Measurements from ENCODE around the gene PPP1R14C.

PPP1R14C gene

DNA sequence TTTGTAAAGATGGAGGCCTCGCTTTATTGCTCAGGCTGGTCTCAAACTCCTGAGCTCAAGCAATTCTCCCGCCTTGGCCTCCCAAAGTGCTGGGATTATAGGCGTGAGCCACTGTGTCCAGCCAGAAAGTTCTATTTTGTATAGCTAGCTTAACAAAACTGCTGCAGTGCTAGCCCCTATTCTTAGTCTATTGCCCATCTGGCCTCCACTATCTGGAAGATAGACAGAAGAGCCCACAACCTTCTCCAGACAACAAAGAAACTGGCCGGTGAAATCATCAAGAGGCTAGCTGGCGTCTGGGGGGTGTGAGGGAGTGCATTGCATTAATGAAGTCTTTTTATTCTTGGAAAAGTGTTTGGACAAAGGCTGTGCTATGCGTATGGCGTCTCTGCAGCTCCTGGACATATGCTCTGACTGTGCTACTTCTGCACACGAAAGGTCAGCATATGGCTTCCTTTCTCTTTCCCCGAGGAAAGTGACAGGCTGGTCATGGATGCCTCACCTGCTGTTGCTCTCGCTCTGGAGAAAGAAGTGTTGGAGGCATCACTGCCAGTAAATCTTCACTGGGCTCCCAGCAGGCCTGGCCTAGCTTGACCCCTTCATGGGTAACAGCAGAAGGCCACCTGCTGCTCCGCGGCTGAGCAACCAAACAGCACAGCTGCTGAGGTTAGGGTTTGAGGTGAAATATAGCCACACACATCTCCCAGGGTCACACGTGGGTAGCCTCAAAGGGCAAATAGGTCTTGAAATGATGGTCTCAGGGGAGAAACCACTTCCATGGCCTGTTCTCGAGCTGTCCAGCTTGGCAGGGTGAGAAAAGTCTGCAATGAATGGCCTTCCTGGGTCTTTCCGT, 130.8 kb downstream of the PPP1R14C start:
- no peak overlapping the region for H2AK5ac ChIP-seq (ENCODE audit: low read length, severe bottlenecking)
- 59% methylated on average over 15 of the region's 15 CpGs for WGBS
- no peaks in the 10 kb centered on the region for H3K9me3 ChIP-seq (ENCODE audit: control insufficient read depth, low read length)

DNA sequence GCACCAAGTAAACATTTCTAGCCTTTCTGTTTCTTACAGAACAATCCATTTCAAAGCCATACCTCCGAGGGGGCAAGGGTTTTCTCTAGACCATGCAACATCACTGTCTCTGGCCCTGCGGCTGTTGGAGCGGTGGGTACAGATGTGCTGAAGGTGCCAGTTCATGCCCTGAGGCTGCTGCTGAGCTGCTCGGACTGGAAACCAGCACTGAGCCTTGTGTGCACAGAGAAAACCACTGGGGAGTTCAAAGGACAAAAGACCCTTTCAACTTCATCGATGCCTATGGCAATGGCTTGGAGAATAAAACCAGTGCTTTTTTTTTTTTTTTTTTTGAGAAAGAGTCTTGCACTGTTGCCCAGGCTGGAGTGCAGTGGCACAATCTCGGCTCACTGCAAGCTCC, 132.6 kb downstream of the PPP1R14C start:
- peaks cover 23 to 38% of the 10 kb centered on the region in 2 experiments for H3K27me3 ChIP-seq (ENCODE audit: control insufficient read depth in 1 of 2, insufficient read depth in 1 of 2, low read length in 2 of 2)
- no peak overlapping the region for H3K14ac ChIP-seq (ENCODE audit: low read length in 2 of 2)
- no peak overlapping the region for H3K27ac ChIP-seq (ENCODE audit: low read length, poor library complexity, severe bottlenecking)
- no peak overlapping the region for H3K4me3 ChIP-seq (ENCODE audit: insufficient read depth in 1 of 2, low read depth in 1 of 2, low read length in 2 of 2)
- no peak overlapping the region for H2AK5ac ChIP-seq (ENCODE audit: low read length, severe bottlenecking)
- DNase-seq = no peak
- H3K23ac ChIP-seq (ENCODE audit: low read length in 2 of 2) = no peak overlapping the region
- no peak overlapping the region for H3K4ac ChIP-seq (ENCODE audit: low read depth in 1 of 2, low read length in 2 of 2)
- H2BK15ac ChIP-seq (ENCODE audit: low read depth, poor library complexity, severe bottlenecking) = no peak overlapping the region
- H2AFZ ChIP-seq (ENCODE audit: low read depth, low read length) = no peak overlapping the region
- 93% methylated on average over 6 of the region's 6 CpGs for WGBS
- no peak overlapping the region for H3K4me2 ChIP-seq (ENCODE audit: low read length, poor library complexity, severe bottlenecking)
- H2BK12ac ChIP-seq (ENCODE audit: low read length in 2 of 2) = no peak overlapping the region
- H3K36me3 ChIP-seq (ENCODE audit: control insufficient read depth in 1 of 2, insufficient read depth in 2 of 2, low read depth in 1 of 2, low read length in 2 of 2) = no peaks in the 10 kb centered on the region
- H2BK120ac ChIP-seq (ENCODE audit: low read depth, low read length) = no peak overlapping the region
- no peak overlapping the region for H4K8ac ChIP-seq (ENCODE audit: low read length)
- H3K79me1 ChIP-seq (replicated peaks; ENCODE audit: low read length, poor library complexity, severe bottlenecking) = no peaks in the 10 kb centered on the region
- peaks cover 9% of the 10 kb centered on the region for H3K4me1 ChIP-seq (ENCODE audit: control insufficient read depth, insufficient read depth, low read depth, low read length)
- H2BK5ac ChIP-seq (ENCODE audit: low read depth, low read length, poor library complexity, severe bottlenecking) = no peak overlapping the region
- H3K9ac ChIP-seq (ENCODE audit: low read length) = no peak overlapping the region
- no peak overlapping the region for H3K18ac ChIP-seq (ENCODE audit: low read depth in 1 of 2, low read length in 2 of 2)
- no peak overlapping the region for H4K91ac ChIP-seq (ENCODE audit: low read length)
- no peaks in the 10 kb centered on the region for H3K9me3 ChIP-seq (ENCODE audit: control insufficient read depth, low read length)

More for the DNA sequence above, 130.8 kb downstream of the PPP1R14C start:
- no peak overlapping the region for H3K9ac ChIP-seq (ENCODE audit: low read length)
- H2BK15ac ChIP-seq (ENCODE audit: low read depth, poor library complexity, severe bottlenecking) = no peak overlapping the region
- H3K18ac ChIP-seq (ENCODE audit: low read depth in 1 of 2, low read length in 2 of 2) = no peak overlapping the region
- peak overlapping the region; percentile 11 for H2AFZ ChIP-seq (ENCODE audit: low read depth, low read length)
- H3K23ac ChIP-seq (ENCODE audit: low read length in 2 of 2) = no peak overlapping the region
- no peak overlapping the region for H3K4me2 ChIP-seq (ENCODE audit: low read length, poor library complexity, severe bottlenecking)
- H3K79me1 ChIP-seq (replicated peaks; ENCODE audit: low read length, poor library complexity, severe bottlenecking) = no peaks in the 10 kb centered on the region
- no peaks in the 10 kb centered on the region for H3K36me3 ChIP-seq (ENCODE audit: control insufficient read depth in 1 of 2, insufficient read depth in 2 of 2, low read depth in 1 of 2, low read length in 2 of 2)
- peaks cover 17% of the 10 kb centered on the region for H3K4me1 ChIP-seq (ENCODE audit: control insufficient read depth, insufficient read depth, low read depth, low read length)
- no peak overlapping the region for H2BK120ac ChIP-seq (ENCODE audit: low read depth, low read length)
- H3K14ac ChIP-seq (ENCODE audit: low read length in 2 of 2) = no peak overlapping the region
- DNase-seq = no peak
- H4K8ac ChIP-seq (ENCODE audit: low read length) = no peak overlapping the region
- peaks cover 19 to 23% of the 10 kb centered on the region in 2 experiments for H3K27me3 ChIP-seq (ENCODE audit: control insufficient read depth in 1 of 2, insufficient read depth in 1 of 2, low read length in 2 of 2)
- no peak overlapping the region for H2BK12ac ChIP-seq (ENCODE audit: low read length in 2 of 2)
- no peak overlapping the region for H4K91ac ChIP-seq (ENCODE audit: low read length)
- H3K4me3 ChIP-seq (ENCODE audit: insufficient read depth in 1 of 2, low read depth in 1 of 2, low read length in 2 of 2) = no peak overlapping the region
- no peak overlapping the region for H3K4ac ChIP-seq (ENCODE audit: low read depth in 1 of 2, low read length in 2 of 2)
- no peak overlapping the region for H2BK5ac ChIP-seq (ENCODE audit: low read depth, low read length, poor library complexity, severe bottlenecking)
- no peak overlapping the region for H3K27ac ChIP-seq (ENCODE audit: low read length, poor library complexity, severe bottlenecking)

DNA sequence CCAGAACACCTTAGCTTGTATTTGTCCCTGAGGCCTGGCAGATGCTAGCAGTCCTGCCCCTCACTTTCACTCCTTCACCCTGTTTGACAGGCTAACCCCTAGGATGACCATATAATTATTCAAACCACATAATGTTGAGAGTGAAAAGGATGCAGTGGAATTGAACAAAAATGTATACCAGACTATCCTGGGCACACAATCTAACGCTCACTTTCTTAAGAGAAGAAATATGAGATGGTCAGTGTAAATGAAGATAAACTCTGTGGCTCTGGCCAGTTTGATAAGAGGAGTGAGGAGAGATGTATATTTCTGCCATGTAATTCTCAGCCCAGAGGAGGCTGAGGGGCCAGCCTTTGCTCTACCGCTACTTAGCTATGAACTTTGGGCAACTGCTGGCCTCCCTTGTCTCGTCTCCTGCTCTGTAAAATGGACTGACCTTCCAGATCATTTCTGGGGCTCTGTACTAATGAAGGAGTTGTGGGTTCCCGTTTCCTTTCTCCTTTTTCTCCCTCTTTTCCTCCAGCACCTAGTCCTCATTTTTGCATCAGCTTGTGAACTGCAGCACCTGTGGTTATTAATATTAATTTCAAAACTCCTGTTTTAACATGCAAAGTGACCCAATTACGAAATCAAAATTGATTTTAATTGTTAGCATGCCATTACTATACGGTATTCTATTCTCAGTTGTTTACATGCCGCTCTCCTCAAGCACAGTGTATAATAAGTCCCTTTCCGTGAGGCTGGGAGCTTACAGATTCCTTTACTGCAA, 133.5 kb downstream of the PPP1R14C start:
- H2AFZ ChIP-seq (ENCODE audit: low read depth, low read length) = no peak overlapping the region
- no peak overlapping the region for H3K4me3 ChIP-seq (ENCODE audit: insufficient read depth in 1 of 2, low read depth in 1 of 2, low read length in 2 of 2)
- no peak overlapping the region for H3K9ac ChIP-seq (ENCODE audit: low read length)
- no peaks in the 10 kb centered on the region for H3K79me1 ChIP-seq (replicated peaks; ENCODE audit: low read length, poor library complexity, severe bottlenecking)
- no peak overlapping the region for H3K4ac ChIP-seq (ENCODE audit: low read depth in 1 of 2, low read length in 2 of 2)
- H2BK15ac ChIP-seq (ENCODE audit: low read depth, poor library complexity, severe bottlenecking) = no peak overlapping the region
- H2AK5ac ChIP-seq (ENCODE audit: low read length, severe bottlenecking) = no peak overlapping the region
- no peak overlapping the region for H3K14ac ChIP-seq (ENCODE audit: low read length in 2 of 2)
- H3K36me3 ChIP-seq (ENCODE audit: control insufficient read depth in 1 of 2, insufficient read depth in 2 of 2, low read depth in 1 of 2, low read length in 2 of 2) = no peaks in the 10 kb centered on the region
- WGBS = 81% methylated on average over 8 of the region's 8 CpGs
- no peak for DNase-seq
- H3K4me2 ChIP-seq (ENCODE audit: low read length, poor library complexity, severe bottlenecking) = no peak overlapping the region
- H3K27me3 ChIP-seq (ENCODE audit: control insufficient read depth in 1 of 2, insufficient read depth in 1 of 2, low read length in 2 of 2) = peaks cover 23 to 47% of the 10 kb centered on the region in 2 experiments
- peaks cover 9% of the 10 kb centered on the region for H3K4me1 ChIP-seq (ENCODE audit: control insufficient read depth, insufficient read depth, low read depth, low read length)
- H2BK12ac ChIP-seq (ENCODE audit: low read length in 2 of 2) = no peak overlapping the region
- H3K23ac ChIP-seq (ENCODE audit: low read length in 2 of 2) = no peak overlapping the region
- H3K9me3 ChIP-seq (ENCODE audit: control insufficient read depth, low read length) = peaks cover 4% of the 10 kb centered on the region
- no peak overlapping the region for H3K18ac ChIP-seq (ENCODE audit: low read depth in 1 of 2, low read length in 2 of 2)
- no peak overlapping the region for H4K8ac ChIP-seq (ENCODE audit: low read length)
- no peak overlapping the region for H4K91ac ChIP-seq (ENCODE audit: low read length)
- H2BK120ac ChIP-seq (ENCODE audit: low read depth, low read length) = no peak overlapping the region
- H3K27ac ChIP-seq (ENCODE audit: low read length, poor library complexity, severe bottlenecking) = no peak overlapping the region
- H2BK5ac ChIP-seq (ENCODE audit: low read depth, low read length, poor library complexity, severe bottlenecking) = no peak overlapping the region
